Vagina (tissue), 2 donors: ENCODE results near the gene LCE3C. TPM values are rescaled to one million over a fixed set of nuclear protein-coding genes. Genes with fewer than 3 reads are reported as not detected.

Source experiments
- DNase-seq, 2 donors: peaks; one replicate each; pipeline ENCODE4 v3.0.0-alpha.2; 2017; ENCODE audit errors: extremely low spot score in 2 of 2
- H3K27ac ChIP-seq: fragments of 200-600 bp; sonication (generic); one replicate; pipeline ENCODE4 v1.5.1; 2019
- H3K27me3 ChIP-seq: fragments of 200-600 bp; sonication (generic); one replicate; pipeline ENCODE4 v1.5.1; 2019
- H3K36me3 ChIP-seq, 2 donors: fragments of 200-600 bp; sonication (generic); one replicate each; pipeline ENCODE4 v1.5.1; 2017 to 2019
- H3K4me1 ChIP-seq: fragments of 200-600 bp; sonication (generic); one replicate; pipeline ENCODE4 v1.5.1; 2019
- H3K4me3 ChIP-seq, 2 donors: fragments of 200-600 bp; sonication (generic); 1 replicate in 1 of 2; 2 replicates in 1 of 2; pipeline ENCODE4 v1.5.1; 2016 to 2019
- H3K9me3 ChIP-seq: fragments of 200-600 bp; sonication (generic); one replicate; pipeline ENCODE4 v1.5.1; 2019
- CTCF ChIP-seq, 3 experiments: fragments of 450-650 bp in 2 of 3; fragments of 200-600 bp in 1 of 3; sonication (generic) in 1 of 3; IDR thresholded peaks; one replicate each; pipeline ENCODE4 v1.5.1; 2017 to 2019; ENCODE audit warnings: antibody characterized with exemption in 3 of 3, mild to moderate bottlenecking in 2 of 3, moderate library complexity in 2 of 3
- POLR2A ChIP-seq, 2 donors: fragments of 450-650 bp; IDR thresholded peaks; one replicate each; pipeline ENCODE4 v1.6.1; 2017; ENCODE audit warnings: antibody characterized with exemption in 2 of 2, mild to moderate bottlenecking in 2 of 2, moderate library complexity in 2 of 2
- POLR2AphosphoS5 ChIP-seq, 2 donors: sonication (generic); formaldehyde crosslinking; IDR thresholded peaks; one replicate each; pipeline ENCODE4 v1.9.0; 2017; ENCODE audit warnings: antibody characterized with exemption in 2 of 2, mild to moderate bottlenecking in 2 of 2, low read depth in 1 of 2; ENCODE audit not compliant: insufficient read depth in 1 of 2
- intact Hi-C: fragments of 100-400 bp; cut with DNase I; formaldehyde crosslinking; loops from one replicate; pipeline ENCODE4 v1.15.1; 2023
- total RNA-seq: library from RNA; depleted of rRNA; stranded (reverse); fragments of >200 nt; gene quantifications from one replicate; pipeline ENCODE4 v1.2.3, GENCODE V29; 2016

The LCE3C gene
- total RNA-seq, 1 donor from 2014 or later: not detected

- Histone ChIP-seq H3K27me3 (no peaks in the 10 kb centered on the region), H3K4me1 (no peaks in the 10 kb centered on the region), H3K36me3 (no peaks in the 10 kb centered on the region), H3K9me3 (no peaks in the 10 kb centered on the region), H3K27ac (no peak within 1 kb of the TSS), H3K4me3 (no peak within 1 kb of the TSS)
- no peak for DNase-seq
- TF ChIP-seq POLR2AphosphoS5 (IDR thresholded peaks at IDR 0.05; ENCODE audit: insufficient read depth in 1 of 2, low read depth in 1 of 2) (peak in 1 of 2 donors; percentile 10), POLR2A (IDR thresholded peaks at IDR 0.05) (no peak)
- intact Hi-C loops: no loop called here
These were observed 19.6 kb upstream of the LCE3C start, which contains the start of gene LCE3D for GRCh38 chr1:152580433-152580832. Gene LCE3D (minus strand): TSS chr1:152580516. CDS start chr1:152579936, 580 bp downstream.

GRCh38 chr1:152582647-152583046 is 17.4 kb upstream of the LCE3C start:
- no peaks in the 10 kb centered on the region for H3K36me3 ChIP-seq
- H3K4me3 ChIP-seq: no peak overlapping the region
- no peak overlapping the region for H3K27ac ChIP-seq
- H3K27me3 ChIP-seq: no peaks in the 10 kb centered on the region
- no peak for TF ChIP-seq POLR2AphosphoS5 (IDR thresholded peaks at IDR 0.05; ENCODE audit: insufficient read depth in 1 of 2, low read depth in 1 of 2)
- no peak for TF ChIP-seq POLR2A (IDR thresholded peaks at IDR 0.05)
- no peak for TF ChIP-seq CTCF (IDR thresholded peaks at IDR 0.05)
- H3K4me1 ChIP-seq: no peaks in the 10 kb centered on the region
- no peak for DNase-seq
- H3K9me3 ChIP-seq: no peaks in the 10 kb centered on the region
- intact Hi-C loops: no loop called here

GRCh38 chr1:152585586-152585985 is 14.4 kb upstream of the LCE3C start:
- intact Hi-C loops: no loop called here
- no peaks in the 10 kb centered on the region for H3K27me3 ChIP-seq
- no peak overlapping the region for H3K27ac ChIP-seq
- no peaks in the 10 kb centered on the region for H3K4me1 ChIP-seq
- TF ChIP-seq CTCF (IDR thresholded peaks at IDR 0.05) (no peak), POLR2A (IDR thresholded peaks at IDR 0.05) (no peak), POLR2AphosphoS5 (IDR thresholded peaks at IDR 0.05; ENCODE audit: insufficient read depth in 1 of 2, low read depth in 1 of 2) (no peak)
- no peaks in the 10 kb centered on the region for H3K36me3 ChIP-seq
- no peak for DNase-seq
- no peak overlapping the region for H3K4me3 ChIP-seq
- H3K9me3 ChIP-seq: no peaks in the 10 kb centered on the region

GRCh38 chr1:152596986-152597385 is 3.0 kb upstream of the LCE3C start:
- DNase-seq: no peak
- intact Hi-C loops: no loop called here
- Histone ChIP-seq H3K4me1 (no peaks in the 10 kb centered on the region), H3K27me3 (no peaks in the 10 kb centered on the region), H3K4me3 (no peak overlapping the region), H3K9me3 (no peaks in the 10 kb centered on the region), H3K36me3 (no peaks in the 10 kb centered on the region), H3K27ac (no peak overlapping the region)
- TF ChIP-seq CTCF (IDR thresholded peaks at IDR 0.05) (no peak), POLR2A (IDR thresholded peaks at IDR 0.05) (no peak), POLR2AphosphoS5 (IDR thresholded peaks at IDR 0.05; ENCODE audit: insufficient read depth in 1 of 2, low read depth in 1 of 2) (no peak)

GRCh38 chr1:152613511-152613910 is 13.5 kb downstream of the LCE3C start, which contains the start of gene LCE3B:
Gene LCE3B (plus strand): TSS chr1:152613811. CDS start chr1:152613811, 0 bp downstream.
- Histone ChIP-seq H3K36me3 (no peaks in the 10 kb centered on the region), H3K4me1 (no peaks in the 10 kb centered on the region), H3K9me3 (peaks cover 2% of the 10 kb centered on the region), H3K27ac (no peak within 1 kb of the TSS), H3K4me3 (no peak within 1 kb of the TSS), H3K27me3 (no peaks in the 10 kb centered on the region)
- intact Hi-C loops: no loop called here
- no peak for DNase-seq
- TF ChIP-seq POLR2A (IDR thresholded peaks at IDR 0.05) (no peak), POLR2AphosphoS5 (IDR thresholded peaks at IDR 0.05; ENCODE audit: insufficient read depth in 1 of 2, low read depth in 1 of 2) (no peak), CTCF (IDR thresholded peaks at IDR 0.05) (no peak)
